H7 (cell line): ENCODE results near the gene MPIG6B. TPM values are rescaled to one million over a fixed set of nuclear protein-coding genes. Genes with fewer than 3 reads are reported as not detected.

Experiments used
- DNase-seq: peaks from one replicate; pipeline ENCODE4 v3.0.0; 2012
- H3K27me3 ChIP-seq: 2 replicates; pipeline ENCODE4 v1.6.0; 2011; ENCODE audit warnings: mild to moderate bottlenecking, low read length; ENCODE audit not compliant: control insufficient read depth, insufficient read depth
- H3K36me3 ChIP-seq: replicated peaks from 2 replicates; pipeline ENCODE4 v1.5.1; 2011; ENCODE audit warnings: low read length; ENCODE audit not compliant: control insufficient read depth, insufficient read depth
- H3K4me3 ChIP-seq: 2 replicates; pipeline ENCODE4 v1.5.1; 2011; ENCODE audit warnings: low read depth, mild to moderate bottlenecking, control low read depth, low read length, moderate library complexity; ENCODE audit not compliant: insufficient read depth
- total RNA-seq: library from RNA; depleted of rRNA; stranded (reverse); fragments of >200 nt; shearing (Covaris generic); gene quantifications from 2 replicates; pipeline ENCODE4 v1.2.3, GENCODE V29; 2014

The MPIG6B gene
- total RNA-seq, 1 experiment from 2014 or later, result not detected

- no peaks in the 10 kb centered on the region for H3K27me3 ChIP-seq
- peaks cover 22% of the 10 kb centered on the region for H3K36me3 ChIP-seq
- peak within 1 kb of the TSS; percentile 86 for H3K4me3 ChIP-seq
- peak; percentile 93 for DNase-seq
Observed at GRCh38 chr6:31736021-31736767, 13.0 kb downstream of the MPIG6B start, which contains the start of gene CLIC1. CLIC1 (minus strand) TSS chr6:31736530; CDS start chr6:31736300, 230 bp downstream.

- Histone ChIP-seq H3K36me3 (peaks cover 20% of the 10 kb centered on the region), H3K4me3 (peak overlapping the region; percentile 86), H3K27me3 (no peaks in the 10 kb centered on the region)
- DNase-seq, result no peak
Observed at GRCh38 chr6:31736768-31737314, 13.7 kb downstream of the MPIG6B start.

DNA sequence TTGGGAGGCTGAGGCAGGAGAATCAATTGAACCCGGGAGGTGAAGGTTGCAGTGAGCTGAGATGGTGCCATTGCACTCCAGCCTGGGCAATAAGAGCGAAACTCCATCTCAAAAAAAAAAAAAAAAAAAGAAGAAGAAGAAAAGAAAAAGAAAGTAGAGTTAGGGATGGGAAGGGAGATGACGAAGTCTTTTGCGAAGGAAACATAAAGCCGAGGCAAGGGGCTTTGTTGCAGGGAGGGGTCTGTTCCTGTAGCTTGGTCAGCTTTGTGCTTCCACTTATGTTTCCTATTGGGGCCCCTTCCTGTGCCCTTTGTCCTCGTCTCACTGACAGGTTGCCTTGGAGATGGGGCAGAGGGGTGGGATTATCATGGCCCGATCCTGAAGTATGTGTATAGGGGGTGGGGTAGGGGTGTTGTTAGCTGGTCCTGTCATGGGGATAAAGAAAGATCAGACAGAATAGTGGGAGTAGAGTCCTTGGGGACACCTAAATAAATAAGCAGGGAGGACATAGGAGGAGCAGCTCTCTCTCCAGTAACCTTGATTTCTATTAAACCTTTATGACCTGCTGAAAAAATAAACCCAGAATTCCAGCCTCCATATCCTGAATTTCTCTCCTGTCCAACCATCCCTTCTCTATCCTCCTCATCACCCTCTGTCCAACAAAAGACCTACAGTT is 14.3 kb downstream of the MPIG6B start:
- DNase-seq, result no peak

DNA sequence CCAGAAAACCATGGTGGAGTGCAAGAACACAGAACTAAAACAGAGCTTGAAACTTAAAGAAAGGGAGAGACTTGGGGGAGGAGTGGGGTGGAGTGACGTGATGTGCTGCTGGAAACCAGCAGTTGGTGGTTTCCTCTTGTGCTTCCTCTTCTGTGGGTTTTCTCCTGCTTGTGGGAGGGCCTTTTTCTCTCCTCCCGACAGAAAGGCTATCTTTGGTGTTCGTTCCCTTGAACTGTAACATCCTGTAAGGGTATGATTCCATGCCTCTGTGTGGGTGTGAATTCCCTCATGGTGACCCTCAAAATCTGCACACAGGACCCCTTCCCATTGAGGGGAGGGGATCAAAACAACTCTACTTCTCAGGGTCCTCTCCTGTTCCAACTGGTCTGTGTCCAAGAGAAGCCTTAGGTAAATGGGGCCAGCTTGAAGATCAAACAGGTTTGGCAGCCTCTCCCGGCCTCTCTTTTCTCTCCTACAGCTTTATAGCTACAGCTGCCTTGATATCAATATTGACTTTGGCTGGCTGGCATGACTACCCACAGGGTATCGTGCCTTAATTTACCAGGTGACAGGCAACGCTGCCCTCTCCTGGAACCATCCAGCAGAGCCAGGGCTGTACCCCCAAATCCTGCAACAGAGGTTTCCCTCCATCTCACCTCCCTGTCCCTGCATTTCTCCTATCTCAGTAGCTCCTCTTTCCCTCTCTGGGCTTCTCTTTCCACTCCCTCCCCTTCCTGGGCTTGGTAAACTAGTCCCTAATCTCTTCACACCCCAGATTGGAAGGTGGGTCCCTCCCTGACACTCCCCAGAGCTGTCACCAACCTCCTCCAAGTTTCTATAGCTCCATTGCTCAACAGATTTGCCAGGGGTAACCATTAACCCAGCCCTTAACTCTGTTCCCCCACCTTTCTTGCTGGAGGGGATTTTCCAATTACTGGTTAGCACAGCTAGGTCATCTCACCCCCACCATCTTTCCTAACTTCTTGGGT is 15.1 kb downstream of the MPIG6B start:
- Histone ChIP-seq H3K36me3 (peaks cover 12% of the 10 kb centered on the region), H3K4me3 (no peak overlapping the region), H3K27me3 (no peaks in the 10 kb centered on the region)
- no peak for DNase-seq

More for the DNA sequence above, 14.3 kb downstream of the MPIG6B start:
- Histone ChIP-seq H3K4me3 (no peak overlapping the region), H3K27me3 (no peaks in the 10 kb centered on the region), H3K36me3 (peaks cover 16% of the 10 kb centered on the region)

- Histone ChIP-seq H3K4me3 (peak within 1 kb of the TSS; percentile 65), H3K36me3 (peaks cover 4% of the 10 kb centered on the region), H3K27me3 (no peaks in the 10 kb centered on the region)
- DNase-seq, result peak; percentile 98
Observed at GRCh38 chr6:31739639-31740396, 16.6 kb downstream of the MPIG6B start, which contains the start of gene MSH5. MSH5 (plus strand) TSS chr6:31740005; CDS start chr6:31740467, 462 bp downstream.

DNA sequence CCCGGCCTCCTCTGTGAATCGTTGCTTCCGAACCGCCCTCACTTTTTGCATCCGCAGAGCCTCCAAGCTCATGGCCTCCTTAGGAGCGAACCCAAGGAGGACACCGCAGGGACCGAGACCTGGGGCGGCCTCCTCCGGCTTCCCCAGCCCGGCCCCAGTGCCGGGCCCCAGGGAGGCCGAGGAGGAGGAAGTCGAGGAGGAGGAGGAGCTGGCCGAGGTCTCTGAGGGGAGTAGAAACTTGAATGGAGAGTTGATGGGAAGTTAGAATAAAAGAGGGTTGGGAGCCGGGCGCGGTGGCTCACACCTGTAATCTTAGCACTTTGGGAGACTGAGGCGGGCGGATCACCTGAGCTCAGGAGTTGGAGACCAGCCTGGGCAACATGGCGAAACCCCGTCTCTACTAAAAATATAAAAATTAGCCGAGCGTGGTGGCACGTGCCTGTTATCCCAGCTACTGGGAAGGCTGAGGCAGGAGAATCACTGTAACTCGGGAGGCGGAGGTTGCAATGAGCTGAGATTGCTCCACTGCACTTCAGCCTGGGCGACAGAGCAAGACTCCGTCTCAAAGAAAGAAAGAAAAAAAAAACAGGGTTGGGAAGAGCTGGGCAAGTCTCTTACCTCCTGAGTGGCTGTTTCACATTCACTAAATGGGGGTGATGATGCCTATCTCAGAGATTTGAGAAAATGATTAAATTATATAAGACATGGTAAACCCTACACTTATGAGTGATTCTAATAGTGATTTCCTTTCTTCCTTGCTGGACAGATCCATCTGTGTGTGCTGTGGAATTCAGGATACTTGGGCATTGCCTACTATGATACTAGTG is 17.4 kb downstream of the MPIG6B start:
- Histone ChIP-seq H3K36me3 (peaks cover 4% of the 10 kb centered on the region), H3K4me3 (peak overlapping the region; percentile 65), H3K27me3 (no peaks in the 10 kb centered on the region)
- DNase-seq, result peak; percentile 73

GRCh38 chr6:31741815-31742214 is 18.6 kb downstream of the MPIG6B start:
- H3K27me3 ChIP-seq, result no peaks in the 10 kb centered on the region
- H3K4me3 ChIP-seq, result no peak overlapping the region
- H3K36me3 ChIP-seq, result peaks cover 4% of the 10 kb centered on the region
- DNase-seq, result no peak

GRCh38 chr6:31742894-31743293 is 19.7 kb downstream of the MPIG6B start:
- DNase-seq, result no peak
- Histone ChIP-seq H3K4me3 (no peak overlapping the region), H3K27me3 (no peaks in the 10 kb centered on the region), H3K36me3 (peaks cover 9% of the 10 kb centered on the region)

DNA sequence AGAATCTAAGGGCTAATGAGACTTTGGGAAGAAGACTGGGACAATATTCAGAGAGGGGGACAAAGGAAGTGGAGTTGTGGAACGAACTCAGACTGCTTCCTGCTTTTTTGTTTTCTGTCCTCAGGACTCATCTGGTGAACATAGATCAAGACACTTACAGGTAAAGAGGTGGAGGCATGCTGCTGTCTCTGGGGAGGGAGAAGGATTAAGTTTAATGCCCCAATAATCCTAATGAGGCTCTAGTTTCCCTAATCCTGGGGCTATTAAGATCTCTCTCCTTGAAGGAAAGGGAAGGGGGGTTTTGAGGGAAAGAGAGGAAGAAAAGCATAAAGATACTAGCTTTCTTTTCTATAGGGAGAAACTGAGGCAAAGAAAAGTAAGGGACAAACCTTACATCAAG is 21.2 kb downstream of the MPIG6B start:
- Histone ChIP-seq H3K4me3 (no peak overlapping the region), H3K36me3 (peaks cover 10% of the 10 kb centered on the region), H3K27me3 (no peaks in the 10 kb centered on the region)
- DNase-seq, result no peak

DNA sequence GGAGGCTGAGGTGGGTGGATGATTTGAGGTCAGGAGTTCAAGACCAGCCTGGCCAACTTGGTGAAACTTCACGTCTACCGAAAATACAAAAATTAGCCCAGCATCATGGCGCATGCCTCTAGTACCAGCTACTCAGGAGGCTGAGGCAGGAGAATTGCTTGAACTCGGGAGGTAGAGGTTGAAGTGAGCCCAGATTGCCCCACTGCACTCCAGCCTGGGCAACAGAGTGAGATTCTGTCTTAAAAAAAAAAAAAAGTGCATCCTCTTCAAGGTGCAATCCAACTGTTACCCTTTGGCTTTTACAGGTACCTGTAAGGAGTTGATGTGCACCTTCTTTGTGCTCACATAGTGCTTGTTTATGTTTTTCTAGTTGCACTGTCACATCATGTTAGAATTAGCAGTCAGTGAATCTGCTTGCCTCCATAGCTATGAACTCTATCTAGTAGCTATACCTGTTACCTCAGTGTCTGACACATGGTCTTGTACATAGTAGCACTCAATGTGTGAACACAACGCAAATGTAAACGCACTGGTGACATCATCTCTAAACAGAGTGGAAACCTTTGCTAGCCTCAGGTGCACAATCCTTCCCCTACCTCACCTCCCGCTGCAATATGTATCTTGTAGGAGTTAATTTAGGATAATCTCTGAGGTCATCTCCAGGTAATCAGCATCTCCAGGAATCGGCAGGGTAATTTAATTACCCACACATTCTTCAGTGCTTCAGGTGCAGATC is 26.3 kb downstream of the MPIG6B start:
- Histone ChIP-seq H3K36me3 (peaks cover 6% of the 10 kb centered on the region), H3K27me3 (no peaks in the 10 kb centered on the region), H3K4me3 (no peak overlapping the region)
- no peak for DNase-seq

GRCh38 chr6:31750411-31751022 is 27.3 kb downstream of the MPIG6B start:
- Histone ChIP-seq H3K4me3 (no peak overlapping the region), H3K36me3 (peaks cover 6% of the 10 kb centered on the region), H3K27me3 (no peaks in the 10 kb centered on the region)
- DNase-seq, result no peak

DNA sequence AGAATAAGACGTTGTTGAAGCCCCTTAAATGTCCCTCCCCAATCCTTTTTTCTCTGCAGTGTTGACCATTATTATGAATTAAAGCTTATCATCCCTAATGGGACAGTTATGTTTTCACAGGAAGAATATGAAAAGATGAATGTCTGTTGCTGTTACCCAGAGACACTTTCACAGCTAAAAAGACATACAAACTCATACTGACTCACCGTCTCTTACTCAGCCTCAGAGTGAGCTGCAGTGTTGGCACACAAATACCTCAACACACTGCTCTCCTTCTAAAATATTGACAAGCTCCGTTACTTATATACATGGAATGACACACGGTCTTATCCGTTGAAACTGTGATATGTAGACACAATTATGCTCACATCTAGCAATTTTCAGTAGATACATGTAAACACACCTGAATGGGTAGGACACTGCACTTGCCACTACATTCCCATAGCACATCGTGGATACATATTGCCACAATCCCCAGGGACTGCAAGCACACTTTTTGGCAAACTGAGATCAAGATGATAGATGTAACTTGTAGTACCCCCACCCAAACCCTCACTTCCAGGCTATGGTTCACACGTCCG is 29.7 kb downstream of the MPIG6B start:
- Histone ChIP-seq H3K4me3 (no peak overlapping the region), H3K27me3 (no peaks in the 10 kb centered on the region), H3K36me3 (peaks cover under 1% of the 10 kb centered on the region; the same call in 1 of the 2 replicates)
- DNase-seq, result no peak
